GM19324 (cell line): ENCODE measurements around the gene PLEKHN1.

Experiments used
- ATAC-seq: cut with Tn5 transposase; IDR thresholded peaks from one replicate; pipeline ENCODE4 v1.9.1; 2021; ENCODE audit warnings: mild to moderate bottlenecking, moderate library complexity; ENCODE audit not compliant: unreplicated experiment, low FRiP score

PLEKHN1 gene

GRCh38 chr1:1020415-1021009 is 54.2 kb downstream of the PLEKHN1 start:
- peak; percentile 26 for ATAC-seq

- ATAC-seq, result no peak
Observed at GRCh38 chr1:1021010-1021919, 55.0 kb downstream of the PLEKHN1 start.

- ATAC-seq, result no peak
Observed at GRCh38 chr1:1021920-1022259, 55.6 kb downstream of the PLEKHN1 start.

GRCh38 chr1:1022302-1023009 is 56.2 kb downstream of the PLEKHN1 start:
- ATAC-seq, result no peak

- no peak for ATAC-seq
Observed at GRCh38 chr1:1023700-1024099, 57.4 kb downstream of the PLEKHN1 start.

GRCh38 chr1:1024149-1024770 is 58.0 kb downstream of the PLEKHN1 start:
- ATAC-seq, result no peak

- no peak for ATAC-seq
Observed at GRCh38 chr1:1024771-1025699, 58.8 kb downstream of the PLEKHN1 start.
